HUDEP-2 (cell line): ENCODE measurements around the gene ADAMTS4.

ENCODE experiments used
- DNase-seq, 76 experiments: peaks; one replicate each; lab custom pipeline; 2025; ENCODE audit not compliant: unreplicated experiment in 76 of 76; lab: John Stamatoyannopoulos, UW

The ADAMTS4 gene

DNA sequence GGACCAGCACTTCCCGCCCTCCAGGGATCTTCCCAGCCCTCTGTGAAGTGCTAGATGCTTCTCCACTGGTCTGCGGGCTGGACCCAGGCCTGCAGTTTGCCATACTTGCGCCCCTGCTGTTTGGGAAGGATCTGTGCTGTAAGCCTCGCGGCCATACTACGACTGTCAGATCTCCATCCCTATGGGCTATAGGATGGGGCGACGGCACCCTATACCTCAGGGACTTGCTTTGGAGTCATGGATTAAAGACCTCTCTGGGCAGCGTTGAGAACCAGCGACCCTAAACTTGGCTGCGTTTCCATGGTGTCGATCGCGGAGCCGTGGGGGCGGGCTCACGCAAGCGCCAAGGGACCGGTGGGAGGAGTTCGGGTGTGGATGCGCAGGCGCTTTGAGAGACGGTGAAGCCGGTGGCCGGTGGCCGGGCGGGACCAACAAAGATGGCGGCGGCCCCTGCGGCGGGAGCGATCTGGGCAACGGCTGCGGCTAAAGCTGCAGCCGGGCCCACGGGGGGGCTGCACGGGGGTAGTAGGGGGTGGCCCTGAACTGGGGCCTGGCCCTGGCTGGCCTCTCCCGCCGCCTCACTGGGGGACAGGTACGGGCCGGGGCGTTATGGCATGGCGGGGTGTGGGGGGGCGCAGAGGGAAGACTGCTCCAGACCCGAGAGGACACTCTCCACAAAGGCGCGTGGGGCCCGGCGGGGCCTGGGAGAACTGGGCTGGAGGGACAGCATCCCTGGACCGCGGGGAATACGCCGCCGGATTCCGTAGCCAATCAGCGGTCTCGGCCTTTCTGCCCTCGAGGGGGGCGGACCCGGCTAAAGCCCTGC lies 39.6 kb downstream of the ADAMTS4 start, which contains the start of gene USP21:
TSS of gene USP21 (plus strand) at position 414 of the 826 bp plus-strand sequence. CDS start 1,141 bp downstream, outside the sequence.
- peak in 75 of 76 experiments; percentile 17 to 90 (median 80) for DNase-seq

DNA sequence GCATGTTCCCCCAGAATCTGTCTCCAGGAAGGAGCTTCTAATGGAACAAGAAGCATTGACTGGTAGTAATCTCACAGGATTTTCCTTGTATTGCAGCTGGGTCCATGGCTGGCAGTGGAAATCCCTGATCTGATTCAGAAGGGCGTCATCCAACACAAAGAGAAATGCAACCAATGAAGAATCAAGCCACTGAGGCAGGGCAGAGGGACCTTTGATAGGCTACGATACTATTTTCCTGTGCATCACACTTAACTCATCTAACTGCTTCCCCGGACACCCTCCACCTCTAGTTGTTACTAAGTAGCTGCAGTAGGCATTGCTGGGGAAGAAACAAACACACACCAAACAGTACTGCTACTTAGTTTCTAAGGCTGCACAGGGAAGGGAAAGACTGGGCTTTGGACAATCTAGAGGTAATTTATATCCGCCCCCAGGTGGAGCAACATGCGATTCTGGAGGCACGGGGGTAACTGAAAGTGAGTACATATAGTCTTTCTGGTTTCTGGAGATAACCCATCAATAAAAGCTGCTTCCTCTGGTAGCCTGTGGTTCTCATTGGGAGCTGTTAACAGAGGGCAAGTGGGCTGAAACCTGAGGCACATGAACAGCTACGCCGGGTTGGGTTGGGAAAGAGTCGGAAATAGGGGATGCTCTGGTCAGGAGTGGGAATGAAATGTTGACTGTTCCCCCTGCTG lies 40.4 kb downstream of the ADAMTS4 start:
- DNase-seq = peak in 9 of 76 experiments; percentile 11 to 40 (median 28)

DNA sequence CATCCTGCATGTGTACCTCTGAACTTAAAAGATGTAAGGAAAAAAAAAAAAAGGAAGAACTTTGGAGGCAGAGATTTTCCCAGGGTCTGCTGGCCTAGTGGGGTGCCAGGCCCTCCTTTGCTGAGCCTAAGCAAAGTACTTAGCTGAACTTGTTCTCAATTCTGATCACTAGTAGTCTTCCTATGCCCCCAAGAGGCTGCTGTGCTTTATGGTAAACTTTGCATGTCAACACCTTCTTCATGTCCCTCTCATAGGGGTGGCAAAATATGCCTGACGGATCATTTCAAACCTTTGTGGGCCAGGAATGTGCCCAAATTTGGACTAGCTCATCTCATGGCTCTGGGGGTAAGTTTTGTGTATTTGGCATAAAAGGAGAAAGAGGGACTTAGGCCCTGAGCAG lies 41.0 kb downstream of the ADAMTS4 start:
- no peak for DNase-seq

DNA sequence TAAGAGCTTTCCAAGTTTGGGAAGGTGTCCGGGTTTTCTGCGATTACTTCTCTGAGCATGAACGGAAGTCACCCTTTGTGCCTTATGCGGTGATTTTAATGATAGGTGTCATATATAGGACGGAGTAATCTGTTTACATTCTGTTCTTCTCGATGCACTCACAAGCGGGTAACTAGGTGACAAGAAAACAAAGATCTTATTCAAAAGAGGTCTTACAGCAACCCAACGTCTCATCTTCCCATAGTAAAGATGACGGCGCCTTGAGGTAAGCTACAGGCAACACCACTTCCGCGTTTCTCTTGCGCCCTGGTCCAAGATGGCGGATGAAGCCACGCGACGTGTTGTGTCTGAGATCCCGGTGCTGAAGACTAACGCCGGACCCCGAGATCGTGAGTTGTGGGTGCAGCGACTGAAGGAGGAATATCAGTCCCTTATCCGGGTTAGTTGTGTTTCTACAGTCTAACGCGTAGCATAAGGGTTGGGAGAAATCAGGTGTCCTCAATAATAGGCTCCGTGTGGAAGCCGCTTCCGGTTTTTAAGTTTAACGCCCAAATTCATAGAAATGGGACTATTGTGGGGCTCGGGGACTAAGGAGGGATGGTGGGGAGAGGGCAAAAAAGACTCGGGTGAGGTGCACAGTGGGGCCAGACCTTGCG lies 45.0 kb downstream of the ADAMTS4 start, which contains the start of gene UFC1:
TSS of gene UFC1 (plus strand) at position 297 of the 656 bp plus-strand sequence. CDS start at position 317, 20 bp downstream.
- DNase-seq = peak in 74 of 76 experiments; percentile 13 to 82 (median 68)

- DNase-seq = no peak
Observed at GRCh38 chr1:161153176-161153575, 45.7 kb downstream of the ADAMTS4 start.

DNA sequence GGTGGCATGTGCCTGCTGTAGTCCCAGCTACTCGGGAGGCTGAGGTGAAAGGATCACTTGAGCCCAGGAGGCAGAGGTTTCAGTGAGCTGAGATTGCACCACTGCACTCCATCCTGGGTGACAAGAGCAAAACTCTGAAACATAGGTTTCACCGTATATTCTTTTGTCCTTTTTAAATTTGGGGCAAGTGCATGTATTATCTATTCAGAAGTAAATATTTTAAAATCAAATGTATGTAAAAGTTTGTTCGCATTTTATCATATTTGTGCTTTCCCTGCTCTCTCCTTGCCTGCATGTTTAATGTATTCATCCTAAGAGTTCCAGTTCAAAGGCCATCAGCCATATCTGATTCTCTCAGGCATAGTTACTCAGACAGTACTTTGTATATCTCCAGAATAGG lies 53.0 kb downstream of the ADAMTS4 start:
- DNase-seq = no peak

- no peak for DNase-seq
Observed at GRCh38 chr1:161140755-161141400, 58.0 kb downstream of the ADAMTS4 start.

GRCh38 chr1:161139766-161140165 lies 59.1 kb downstream of the ADAMTS4 start:
- peak in 35 of 76 experiments; percentile 4 to 57 (median 27) for DNase-seq

DNA sequence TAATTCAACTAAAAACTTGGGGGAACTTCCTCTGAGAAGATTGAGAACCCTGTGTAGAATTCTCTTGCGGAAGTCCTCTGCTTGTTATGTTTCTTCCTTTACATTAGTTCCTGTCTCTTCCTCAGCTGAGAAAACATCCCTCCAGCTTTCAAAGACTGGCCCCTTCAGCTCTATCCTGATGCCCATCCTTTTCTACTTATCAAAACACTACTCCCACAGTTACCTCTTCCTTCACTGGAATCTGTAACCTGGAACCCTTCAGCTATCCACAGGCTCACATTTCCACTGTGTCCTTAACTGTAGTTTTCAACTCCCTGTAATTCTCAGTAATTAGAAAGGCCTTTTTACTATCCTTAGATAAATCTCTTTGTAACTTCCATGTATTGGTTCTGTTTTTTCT lies 60.4 kb downstream of the ADAMTS4 start:
- no peak for DNase-seq

- DNase-seq = no peak
Observed at GRCh38 chr1:161137881-161138280, 61.0 kb downstream of the ADAMTS4 start.
